Vagina (tissue), 2 donors: Measurements from ENCODE around the gene TERB2.
"Not testable (repeated sequence)": the region's sequence is repeated elsewhere in the genome, so short reads cannot be mapped to it uniquely, and the experiment has no call there.

Experiments
- POLR2A ChIP-seq, 2 donors: fragments of 450-650 bp; IDR thresholded peaks; one replicate each; pipeline ENCODE4 v1.6.1; 2017; ENCODE audit warnings: antibody characterized with exemption in 2 of 2, mild to moderate bottlenecking in 2 of 2, moderate library complexity in 2 of 2
- TF ChIP-seq, protein P1 (sequence below), 3 experiments: fragments of 450-650 bp in 2 of 3; fragments of 200-600 bp in 1 of 3; sonication (generic) in 1 of 3; IDR thresholded peaks; one replicate each; pipeline ENCODE4 v1.5.1; 2017 to 2019; ENCODE audit warnings: antibody characterized with exemption in 3 of 3, mild to moderate bottlenecking in 2 of 3, moderate library complexity in 2 of 3

DNA sequence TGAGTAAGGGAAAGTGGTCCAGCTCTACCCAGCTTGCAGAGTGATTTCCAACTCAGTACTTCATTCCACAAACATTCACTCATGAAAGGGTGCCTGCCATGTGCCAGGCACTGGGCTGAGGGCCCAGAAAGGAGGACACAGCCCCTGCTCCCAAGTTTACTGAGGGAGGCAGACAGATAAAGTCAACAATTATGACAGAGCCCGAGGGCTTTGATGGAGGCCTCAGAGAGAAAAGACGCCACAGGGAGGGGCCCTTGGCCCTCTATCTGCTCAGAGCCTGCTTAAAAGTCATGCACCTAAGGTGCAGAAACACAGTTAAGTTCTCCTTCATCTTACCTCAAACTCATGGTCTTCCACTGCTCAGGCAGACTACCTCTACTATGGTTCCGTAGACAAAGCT is 68.2 kb downstream of the TERB2 start:
- TF ChIP-seq, protein P1, sequence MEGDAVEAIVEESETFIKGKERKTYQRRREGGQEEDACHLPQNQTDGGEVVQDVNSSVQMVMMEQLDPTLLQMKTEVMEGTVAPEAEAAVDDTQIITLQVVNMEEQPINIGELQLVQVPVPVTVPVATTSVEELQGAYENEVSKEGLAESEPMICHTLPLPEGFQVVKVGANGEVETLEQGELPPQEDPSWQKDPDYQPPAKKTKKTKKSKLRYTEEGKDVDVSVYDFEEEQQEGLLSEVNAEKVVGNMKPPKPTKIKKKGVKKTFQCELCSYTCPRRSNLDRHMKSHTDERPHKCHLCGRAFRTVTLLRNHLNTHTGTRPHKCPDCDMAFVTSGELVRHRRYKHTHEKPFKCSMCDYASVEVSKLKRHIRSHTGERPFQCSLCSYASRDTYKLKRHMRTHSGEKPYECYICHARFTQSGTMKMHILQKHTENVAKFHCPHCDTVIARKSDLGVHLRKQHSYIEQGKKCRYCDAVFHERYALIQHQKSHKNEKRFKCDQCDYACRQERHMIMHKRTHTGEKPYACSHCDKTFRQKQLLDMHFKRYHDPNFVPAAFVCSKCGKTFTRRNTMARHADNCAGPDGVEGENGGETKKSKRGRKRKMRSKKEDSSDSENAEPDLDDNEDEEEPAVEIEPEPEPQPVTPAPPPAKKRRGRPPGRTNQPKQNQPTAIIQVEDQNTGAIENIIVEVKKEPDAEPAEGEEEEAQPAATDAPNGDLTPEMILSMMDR (IDR thresholded peaks at IDR 0.05), result not testable (repeated sequence)
- TF ChIP-seq POLR2A (IDR thresholded peaks at IDR 0.05), result not testable (repeated sequence)
